MV-4-11 (cell line): Measurements from ENCODE around the gene CRHR1.

ENCODE experiments used
- DNase-seq: peaks from one replicate; lab custom pipeline; 2025; lab: John Stamatoyannopoulos, UW

Gene CRHR1

DNA sequence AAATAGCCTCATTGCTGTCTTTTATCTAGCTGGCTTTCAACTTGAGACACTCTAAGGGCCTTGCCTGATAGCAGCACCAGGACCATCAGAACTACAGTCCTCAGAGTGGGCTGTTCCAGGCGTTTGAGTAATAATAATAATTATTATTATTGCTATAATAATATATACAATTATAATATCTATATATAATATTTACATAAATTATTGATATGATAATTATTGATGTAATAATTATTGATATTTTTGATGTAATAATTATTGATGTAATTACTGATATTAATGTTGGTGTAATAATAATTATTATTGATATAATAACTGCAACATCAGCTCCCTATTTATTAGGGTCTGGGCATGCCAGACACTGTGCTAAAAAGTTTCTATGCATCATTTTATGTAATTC lies 25.6 kb upstream of the CRHR1 start:
- DNase-seq: no peak

DNA sequence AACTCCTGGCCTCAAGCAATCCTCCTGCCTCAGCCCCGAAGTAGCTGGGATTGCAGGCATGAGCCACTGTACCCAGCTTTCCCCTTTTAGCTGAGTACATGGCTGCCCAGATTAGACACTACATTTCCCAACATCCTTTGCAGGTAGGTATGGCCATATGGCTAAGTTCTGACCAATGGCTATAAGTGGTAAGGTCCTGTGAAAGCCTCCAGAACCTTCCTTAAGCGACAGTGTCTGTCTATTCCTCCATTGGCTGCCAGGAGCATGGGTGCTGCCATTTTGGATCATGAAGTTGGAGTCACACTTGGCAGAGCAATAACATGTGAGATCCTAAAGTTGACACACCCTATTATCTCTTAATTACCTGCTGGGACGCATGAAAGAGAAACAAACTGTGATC lies 24.4 kb upstream of the CRHR1 start:
- DNase-seq: no peak

DNA sequence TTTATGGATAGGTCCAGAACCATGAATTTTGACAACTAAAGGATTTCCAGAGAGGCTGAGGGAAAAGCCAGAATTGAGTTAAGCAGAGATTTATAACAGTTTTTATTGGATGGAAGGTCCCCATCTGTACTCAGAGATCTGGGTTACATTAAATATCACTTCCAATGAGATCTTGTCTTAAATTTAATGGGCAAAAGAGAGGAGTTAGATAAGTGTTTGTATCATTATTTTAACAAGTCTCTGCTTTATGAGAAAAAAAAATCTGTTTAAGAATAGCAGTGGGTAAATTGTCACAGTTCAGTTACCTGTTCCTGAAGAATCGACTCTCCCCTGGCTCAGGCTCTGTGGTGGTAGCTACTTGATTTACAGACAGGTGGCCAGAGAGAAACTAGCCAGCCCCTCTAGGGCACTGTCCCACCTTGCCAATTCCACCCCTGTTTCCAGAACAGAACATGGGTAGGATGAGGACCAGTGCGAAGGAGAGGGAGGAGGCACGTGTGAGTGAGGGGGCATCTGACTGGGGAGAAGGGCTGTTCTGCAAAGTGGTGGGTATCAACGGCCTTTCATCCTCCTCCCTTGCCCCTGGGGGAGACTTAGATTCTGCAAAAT lies 22.1 kb upstream of the CRHR1 start:
- no peak for DNase-seq

DNA sequence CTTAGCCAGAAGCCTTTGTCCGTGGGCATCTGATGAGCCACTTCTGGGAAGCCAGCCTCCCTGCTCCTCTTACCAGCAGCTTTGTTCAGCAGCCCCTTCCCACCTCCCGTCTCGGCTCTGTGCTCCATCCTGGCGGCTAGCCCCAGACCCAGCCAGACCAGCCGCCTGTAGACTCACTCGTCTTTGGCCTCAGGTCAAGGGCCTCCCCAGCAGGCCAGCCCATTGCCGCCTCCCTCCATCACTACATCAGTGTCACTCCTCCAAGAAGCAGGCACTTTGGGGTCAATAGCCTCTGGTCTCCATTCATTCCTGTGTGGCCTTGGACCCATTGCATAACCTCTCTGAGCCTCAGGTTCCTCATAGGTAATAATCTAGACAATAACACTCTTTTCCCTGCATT lies 20.9 kb upstream of the CRHR1 start:
- no peak for DNase-seq

DNA sequence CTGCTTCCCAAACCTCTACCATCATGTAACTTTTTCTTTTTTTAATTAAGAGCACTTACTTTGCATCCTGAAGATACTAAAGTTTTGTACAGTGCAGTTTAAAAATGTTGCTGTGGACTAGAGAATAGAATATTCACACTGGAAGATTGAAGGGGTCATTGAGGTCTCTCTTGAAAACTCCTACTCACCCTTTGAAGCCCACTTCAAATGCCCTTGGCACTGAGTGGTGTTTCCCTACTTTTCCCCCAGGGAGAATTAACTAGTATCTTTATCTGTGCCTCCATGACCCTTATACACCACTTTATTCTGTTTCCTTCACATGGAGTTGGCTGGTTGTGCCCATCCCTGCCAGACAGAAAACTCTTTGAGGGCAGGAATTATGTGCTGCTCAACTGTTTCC lies 19.6 kb upstream of the CRHR1 start:
- DNase-seq: no peak

DNA sequence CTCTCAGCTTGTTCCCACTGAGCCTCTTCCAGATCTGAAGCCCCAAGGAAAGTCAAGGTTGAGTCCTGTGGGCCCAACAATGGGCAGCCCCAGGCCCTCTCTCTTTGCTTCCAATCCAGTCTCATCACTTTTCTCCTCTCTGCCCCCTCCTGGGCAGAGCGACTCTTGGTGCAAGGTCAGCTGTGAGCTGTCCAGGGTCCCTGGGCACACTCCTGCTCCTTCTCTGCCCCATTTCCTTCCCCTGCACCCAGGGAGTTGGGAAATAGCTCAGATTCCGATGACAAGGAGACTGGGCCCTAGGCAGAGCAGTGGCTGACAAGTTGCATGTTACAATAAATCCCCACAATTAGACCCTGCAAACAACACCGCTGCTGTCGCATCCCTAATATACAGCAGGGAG lies 16.1 kb upstream of the CRHR1 start:
- no peak for DNase-seq

DNA sequence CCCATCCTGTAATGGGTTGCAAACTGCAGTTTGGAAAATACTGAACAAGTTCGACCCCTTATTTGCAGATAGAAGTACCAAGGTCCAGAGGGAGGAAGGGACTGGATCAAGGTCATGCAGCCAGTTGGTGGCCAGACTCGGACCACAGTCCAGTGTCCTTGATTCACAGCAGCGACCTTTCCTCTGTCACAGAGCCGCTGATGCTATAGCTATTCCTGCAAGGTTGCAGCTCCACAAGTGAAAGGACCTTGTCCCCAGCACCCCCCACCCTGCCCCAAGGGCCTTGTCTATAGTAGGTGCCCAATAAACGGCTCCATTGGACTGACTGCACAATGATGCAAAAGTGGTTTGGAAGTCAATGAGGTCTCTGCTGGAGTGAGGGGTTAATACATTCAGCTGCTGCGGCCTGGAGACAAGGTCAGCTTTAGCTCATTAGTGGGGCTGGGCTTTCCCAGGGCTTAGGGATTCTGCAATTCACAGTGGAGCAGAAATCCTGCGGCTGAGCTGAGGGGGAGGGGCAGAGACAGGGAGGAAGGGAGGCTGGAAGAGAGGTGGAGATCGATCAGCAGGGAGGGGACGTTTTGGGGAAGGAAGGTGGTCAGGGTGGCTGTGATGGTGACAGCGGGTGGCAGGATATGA lies 13.4 kb upstream of the CRHR1 start:
- no peak for DNase-seq

DNA sequence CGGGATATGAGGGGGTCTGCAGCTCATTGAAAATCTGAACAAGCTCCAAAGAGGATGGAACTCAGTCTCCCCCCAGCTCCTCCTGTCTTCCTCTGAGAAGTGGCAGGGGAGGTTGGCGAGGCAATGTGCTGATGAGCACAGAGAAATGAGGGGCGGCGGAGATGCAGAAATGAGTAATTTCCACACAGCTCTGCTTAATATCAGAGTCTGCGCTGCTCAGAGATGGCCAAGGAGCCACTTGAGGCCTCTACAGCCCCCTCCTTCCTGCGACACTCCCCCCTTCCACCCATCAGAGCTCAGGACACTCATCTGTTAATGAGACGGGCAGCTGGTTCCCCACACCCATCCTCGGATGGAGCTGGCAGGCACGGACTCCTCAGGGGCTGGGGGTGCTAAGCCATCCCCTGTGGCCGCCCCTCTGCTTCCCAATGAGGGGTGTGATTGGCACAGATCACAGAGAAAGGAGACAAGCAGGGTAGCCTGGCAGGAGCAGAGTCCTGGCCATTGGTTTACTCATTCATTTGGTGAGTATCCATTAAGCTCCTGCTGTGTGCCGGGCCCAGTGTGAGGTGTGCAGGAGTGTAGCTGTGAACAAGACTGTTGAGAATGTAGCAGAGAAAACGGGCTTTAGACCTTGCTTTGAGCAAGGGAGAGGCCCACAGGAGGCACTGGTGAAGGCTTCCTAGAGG lies 12.7 kb upstream of the CRHR1 start:
- no peak for DNase-seq

DNA sequence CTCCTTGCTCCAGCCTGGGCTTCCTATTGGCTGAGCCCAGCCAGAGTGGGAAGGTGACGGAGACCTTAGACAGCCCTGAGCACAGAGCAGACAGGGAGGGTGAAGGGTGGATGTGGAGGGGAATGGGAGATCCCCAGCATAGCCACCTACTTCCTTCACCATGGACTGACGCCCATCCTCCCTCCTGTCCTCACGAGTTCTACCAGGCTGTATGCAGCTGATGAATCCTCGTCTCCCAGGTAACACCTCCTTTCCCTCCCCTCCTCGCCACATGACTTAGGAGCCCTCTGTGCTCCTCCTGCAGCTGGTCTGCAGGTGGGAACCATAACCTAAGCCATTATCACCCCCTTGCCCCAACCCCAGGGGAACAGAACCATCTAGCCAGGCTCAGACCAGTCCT lies 9.0 kb upstream of the CRHR1 start:
- DNase-seq: no peak

DNA sequence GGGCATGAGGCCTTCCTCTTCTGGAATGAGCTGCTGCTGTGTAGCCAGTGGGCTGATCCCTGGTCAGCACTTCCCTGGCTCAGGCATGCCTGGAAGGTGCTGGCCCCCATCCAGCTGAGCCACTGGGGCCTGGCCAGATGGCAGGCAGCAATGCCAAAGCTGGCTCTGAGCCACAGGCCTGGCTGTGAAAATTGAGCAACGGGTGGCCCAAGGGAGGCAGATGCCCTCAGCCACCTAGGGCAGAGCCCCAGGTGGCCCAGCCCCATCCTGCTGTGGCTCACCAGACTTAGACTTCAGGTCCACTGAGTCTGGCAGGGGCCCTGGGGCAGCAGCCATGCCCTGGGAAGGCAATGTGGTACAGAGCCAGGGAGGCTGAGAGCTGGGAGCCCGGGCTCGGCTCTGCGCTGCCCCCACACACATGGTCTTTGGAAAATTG lies 8.5 kb upstream of the CRHR1 start:
- no peak for DNase-seq

DNA sequence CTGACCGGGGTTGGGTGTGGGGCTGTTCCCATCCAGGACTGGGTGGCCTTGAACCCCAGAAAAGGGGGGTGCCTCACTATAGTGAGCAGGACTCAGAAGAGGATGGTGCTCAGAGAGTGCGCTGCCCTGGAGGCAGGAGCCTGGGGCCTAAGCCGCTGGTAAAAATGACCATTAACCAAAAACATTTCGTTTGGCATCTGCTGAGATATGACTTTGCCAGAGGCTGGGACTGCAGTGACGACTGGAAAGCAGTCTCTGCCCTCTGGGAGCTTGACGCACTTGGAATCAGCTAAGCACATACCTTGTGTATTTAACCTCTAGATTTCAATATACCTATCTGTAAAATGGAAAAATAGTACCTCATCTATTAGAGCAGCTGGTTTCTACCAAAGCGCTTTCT lies 7.2 kb upstream of the CRHR1 start:
- DNase-seq: no peak

DNA sequence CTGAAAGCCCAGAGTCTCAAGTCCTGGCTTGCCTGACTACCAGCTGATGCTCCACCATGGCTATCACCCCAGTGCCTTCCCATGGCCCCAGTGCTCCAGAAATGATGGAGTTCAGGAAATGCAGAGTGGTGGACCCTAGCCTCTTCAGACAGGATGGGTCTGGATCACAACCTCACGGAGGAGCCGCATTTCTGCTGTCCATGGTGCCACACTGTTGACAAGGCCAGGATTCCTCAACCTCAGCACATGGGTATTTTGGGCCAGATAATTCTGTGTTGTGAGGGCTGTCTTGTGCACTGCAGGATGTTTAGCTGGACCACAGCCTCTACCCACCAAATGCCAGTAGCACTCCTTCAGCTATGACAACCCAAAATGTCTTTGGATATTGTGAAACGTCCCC lies 6.7 kb upstream of the CRHR1 start:
- no peak for DNase-seq

DNA sequence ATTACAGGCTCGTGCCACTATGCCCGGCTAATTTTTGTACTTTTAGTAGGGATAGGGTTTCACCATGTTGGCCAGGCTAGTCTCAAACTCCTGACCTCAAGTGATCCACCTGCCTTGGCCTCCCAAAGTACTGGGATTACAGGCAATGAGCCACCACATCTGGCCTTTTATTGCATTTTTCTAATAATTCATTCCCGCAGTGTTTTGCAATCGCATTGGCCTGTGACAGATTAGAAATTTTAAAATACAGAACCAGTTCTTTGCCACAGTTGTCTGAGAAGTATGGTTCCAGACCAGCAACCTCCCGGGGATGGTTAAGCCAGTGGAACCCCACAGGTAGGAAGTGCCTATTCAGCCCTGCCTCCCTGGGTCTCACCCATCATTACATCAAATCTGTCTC lies 3.2 kb upstream of the CRHR1 start:
- no peak for DNase-seq

DNA sequence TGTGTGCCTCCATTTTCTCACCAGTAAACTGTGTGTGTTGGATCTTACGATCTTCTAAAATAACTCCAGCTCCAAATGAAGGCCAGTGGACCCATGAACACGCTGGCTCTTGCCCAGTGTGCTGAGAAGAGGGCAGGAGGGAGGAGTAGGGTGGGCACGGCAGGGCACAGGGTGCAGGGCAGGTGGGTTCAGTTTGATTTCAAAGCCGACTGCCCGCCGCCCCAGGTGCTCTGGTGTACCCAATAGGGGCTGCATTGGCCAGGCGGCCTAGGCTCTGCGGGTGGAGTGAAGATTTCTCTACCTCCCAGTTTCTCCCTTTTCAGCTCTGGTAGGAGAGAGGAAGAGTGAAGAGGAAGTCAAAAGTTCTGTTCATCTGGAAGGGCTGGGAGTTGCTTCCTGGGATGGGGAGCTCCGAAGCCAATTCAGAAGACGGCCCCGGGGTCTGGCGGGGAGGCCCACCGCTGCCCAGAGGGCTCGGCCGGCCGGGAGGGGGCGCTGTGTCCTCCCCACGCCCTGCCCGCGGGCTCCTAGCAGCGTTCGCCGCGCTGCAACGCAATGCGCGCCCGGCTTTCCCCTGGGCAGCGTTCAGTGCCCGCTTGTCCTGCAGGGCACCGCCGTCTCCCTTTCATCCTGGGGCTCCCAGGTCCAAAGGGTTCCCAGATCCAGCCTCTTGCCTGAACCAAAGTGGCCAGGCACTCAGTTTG lies 1.1 kb upstream of the CRHR1 start:
- no peak for DNase-seq

DNA sequence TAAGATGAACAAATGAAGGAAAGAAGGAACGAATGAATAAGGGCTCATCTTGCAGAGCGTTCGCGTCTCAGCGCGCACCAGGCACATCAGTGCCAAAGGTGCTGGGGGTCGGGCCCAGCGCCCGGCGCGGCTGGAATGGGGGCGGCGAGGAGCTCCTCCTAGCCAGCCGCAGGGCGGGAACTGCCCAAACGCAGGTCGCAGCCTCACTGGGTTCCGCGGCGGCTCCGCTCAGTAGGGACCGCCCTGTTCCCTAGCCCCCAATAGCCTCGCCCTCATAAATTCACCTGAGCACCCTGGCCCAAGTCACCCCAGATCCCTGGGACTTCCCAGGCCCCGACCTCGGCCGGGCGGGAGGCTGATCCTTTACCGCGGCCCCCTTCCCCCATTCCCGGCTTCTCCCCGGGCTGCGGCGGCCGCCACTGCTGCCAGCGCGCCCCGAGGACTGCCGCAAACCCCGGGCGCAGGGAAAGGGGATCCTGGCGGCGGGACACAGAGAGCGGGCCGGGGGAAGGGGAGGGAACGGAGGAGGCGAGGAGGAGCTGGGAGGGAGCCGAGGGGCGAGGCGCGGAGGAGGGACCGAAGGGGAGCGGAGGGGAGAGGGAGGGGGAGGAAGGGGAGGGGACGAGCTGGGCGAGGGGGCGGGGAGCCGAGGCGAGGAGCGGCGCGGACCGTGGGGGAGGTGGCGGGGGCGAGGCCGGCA lies 377 bp upstream of the CRHR1 start:
- no peak for DNase-seq

DNA sequence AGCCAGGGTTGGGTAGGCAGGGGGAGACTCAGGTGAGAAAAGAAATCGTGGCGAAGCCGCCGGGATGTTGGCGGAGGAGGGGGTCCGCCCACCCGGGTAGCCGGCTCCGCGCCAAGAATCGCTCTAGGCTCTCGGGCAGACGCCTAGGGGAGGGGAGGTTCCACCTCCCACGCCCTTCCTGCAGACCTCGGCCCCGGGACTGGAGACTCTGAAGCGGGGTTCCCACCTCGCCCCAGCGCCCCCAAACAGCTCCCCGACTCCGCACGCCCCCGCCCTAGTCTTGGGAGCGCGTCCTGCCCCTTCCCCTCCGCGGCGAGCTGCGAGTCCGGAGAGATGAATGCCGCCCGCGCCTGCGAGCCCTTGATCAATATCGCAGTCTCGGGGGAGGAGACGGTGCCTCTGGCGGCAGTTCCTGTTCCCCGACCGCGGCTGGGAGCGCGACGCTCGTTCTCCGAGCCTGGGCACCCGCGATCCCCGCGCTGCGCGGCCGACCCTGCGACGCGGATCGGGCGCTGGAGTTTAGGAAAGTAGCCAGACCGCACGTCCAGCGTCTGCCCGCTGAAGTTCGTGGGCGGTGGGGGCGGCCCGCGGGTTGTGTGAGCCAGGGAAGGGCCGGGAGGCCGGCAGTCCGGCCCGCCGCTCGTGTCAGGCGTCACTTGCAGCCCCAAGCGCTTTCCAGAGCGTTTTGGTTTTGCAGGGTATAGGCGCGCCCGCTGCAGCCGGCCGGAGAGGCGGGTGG lies 790 bp downstream of the CRHR1 start:
- peak; percentile 10 for DNase-seq

DNA sequence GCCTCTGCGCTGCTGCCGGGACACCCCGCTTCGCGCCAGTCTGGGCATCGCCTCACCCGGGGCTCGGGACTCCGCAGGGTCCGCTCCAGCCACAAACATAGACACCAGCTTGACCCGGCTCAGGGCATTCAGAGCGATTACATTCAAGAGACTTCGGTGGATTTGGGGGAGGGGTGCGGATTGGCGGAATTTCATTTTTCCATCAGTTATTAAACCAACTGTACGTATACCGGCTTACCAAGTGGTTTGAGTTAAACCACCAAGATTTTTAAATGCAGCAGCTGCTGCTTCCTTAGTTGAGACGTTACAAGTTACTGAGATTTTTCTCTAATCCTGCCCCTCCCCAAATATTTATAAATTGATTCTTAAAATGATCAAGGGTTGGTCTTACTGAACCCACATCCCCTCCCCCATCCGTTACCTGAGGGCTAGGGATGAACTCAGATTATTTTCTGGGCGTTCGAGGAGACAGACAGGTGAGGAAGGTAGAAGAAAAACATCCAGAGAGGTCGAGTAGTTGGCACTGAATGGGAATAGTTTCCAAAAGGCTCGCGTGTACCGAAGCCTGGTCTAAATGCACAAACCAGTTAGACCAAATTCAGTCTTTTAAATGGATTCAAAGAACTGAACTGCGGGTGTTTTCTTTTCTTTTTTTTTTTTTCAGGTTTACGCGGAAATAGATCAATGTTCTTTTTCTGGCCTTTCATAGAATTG lies 1.5 kb downstream of the CRHR1 start:
- no peak for DNase-seq

DNA sequence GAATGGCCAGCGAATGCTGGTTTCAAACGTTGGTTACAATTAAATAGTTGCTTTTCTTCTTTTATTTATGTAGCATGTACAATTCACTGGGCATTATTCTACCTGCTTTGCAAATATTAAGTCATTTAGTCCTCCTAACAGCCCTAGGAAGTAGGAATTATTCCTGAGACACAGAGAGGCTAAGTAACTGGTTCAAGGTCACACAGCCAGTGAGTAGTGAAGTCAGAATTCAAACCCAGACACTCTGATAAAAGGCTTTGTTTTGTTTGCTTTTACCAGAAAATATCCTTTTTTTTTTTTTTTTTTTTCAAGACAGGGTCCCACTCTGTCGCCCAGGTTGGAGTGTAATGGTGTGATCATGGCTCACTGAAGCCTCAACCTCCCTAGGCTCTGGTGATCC lies 2.2 kb downstream of the CRHR1 start:
- no peak for DNase-seq

DNA sequence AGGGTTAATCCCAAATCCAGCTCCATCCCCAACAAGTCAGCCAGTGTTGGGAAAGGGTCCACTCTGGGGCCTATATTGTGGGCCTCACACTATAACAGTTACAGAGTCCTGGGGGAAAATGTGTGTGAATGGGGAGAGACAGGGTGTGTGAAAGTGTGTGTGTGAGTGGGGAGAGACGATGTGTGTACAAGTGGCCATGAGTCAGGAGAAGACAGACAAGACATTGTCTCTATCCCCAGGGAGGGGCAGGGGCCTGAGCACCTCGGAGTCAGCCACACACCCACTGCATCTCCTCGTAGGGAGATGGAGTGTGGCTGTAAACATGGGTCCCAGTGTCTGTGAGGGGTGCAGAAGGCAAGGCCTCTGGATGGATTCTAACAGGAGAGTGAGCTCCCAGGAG lies 2.9 kb downstream of the CRHR1 start:
- no peak for DNase-seq

DNA sequence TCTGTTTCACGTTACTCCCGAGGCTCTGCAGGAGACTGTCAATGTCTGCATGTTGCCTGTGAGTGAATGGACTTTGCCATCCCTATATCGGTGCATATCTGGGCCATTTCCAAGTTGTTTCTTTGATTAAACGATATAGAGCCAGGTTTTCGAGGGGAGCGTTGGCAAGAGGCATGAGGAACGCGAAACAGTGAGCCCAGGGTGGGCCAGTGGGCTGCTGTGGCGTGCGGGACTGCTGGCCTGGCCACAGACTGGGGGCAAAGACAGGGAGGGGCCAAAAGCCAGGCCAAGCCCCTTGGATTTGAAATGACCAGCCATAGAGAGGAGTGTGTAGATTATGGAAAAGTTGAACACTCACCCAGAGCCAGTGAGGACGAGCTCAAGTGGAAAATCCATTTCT lies 3.5 kb downstream of the CRHR1 start:
- no peak for DNase-seq

DNA sequence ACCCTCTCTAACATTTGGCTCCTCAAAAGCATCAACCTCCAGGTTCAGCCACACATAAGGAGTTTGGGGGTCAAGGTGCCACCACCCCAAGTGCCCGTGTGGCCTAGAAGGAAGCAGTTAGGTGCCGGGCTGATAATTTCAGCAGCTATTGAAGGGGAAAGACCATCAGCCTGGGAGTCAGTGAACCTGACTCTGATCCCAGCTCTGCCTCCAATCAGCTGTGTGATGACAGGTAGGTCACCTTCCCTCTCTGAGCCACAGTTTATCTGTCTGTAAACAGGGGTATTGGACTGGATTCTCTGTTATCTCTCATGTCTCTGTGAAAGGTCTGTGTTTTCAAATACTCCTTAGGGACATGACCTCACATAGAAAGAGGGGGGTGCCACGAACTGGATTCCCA lies 3.9 kb downstream of the CRHR1 start:
- no peak for DNase-seq
